IMR-90 (cell line): ENCODE measurements around the gene BCL6.

Experiments used
- BHLHE40 ChIP-seq: fragments of 150-350 bp; IDR thresholded peaks from 2 replicates; pipeline ENCODE4 v1.6.1; 2016; ENCODE audit warnings: mild to moderate bottlenecking, low read depth, low read length
- FOS ChIP-seq: fragments of 150-350 bp; IDR thresholded peaks from 2 replicates; pipeline ENCODE4 v1.6.1; 2016; ENCODE audit warnings: low read depth, low read length
- MAFK ChIP-seq: IDR thresholded peaks from 2 replicates; pipeline ENCODE4 v1.6.1; 2012; ENCODE audit warnings: low read depth, low read length, improper control_type of control experiment
- MXI1 ChIP-seq: IDR thresholded peaks from 2 replicates; pipeline ENCODE4 v1.6.1; 2012; ENCODE audit warnings: low read depth, mild to moderate bottlenecking, low read length, moderate library complexity, borderline replicate concordance
- POLR2A ChIP-seq: IDR thresholded peaks from 2 replicates; pipeline ENCODE4 v1.6.1; 2012; ENCODE audit warnings: mild to moderate bottlenecking, low read depth, low read length
- TF ChIP-seq, protein P1 (sequence below): conservative IDR thresholded peaks from 2 replicates; pipeline ENCODE4 v1.5.1; 2012; ENCODE audit warnings: mild to moderate bottlenecking, low read depth, low read length, improper control_type of control experiment
- TF ChIP-seq, protein P2 (sequence below): fragments of 150-350 bp; IDR thresholded peaks from 2 replicates; pipeline ENCODE4 v1.6.1; 2017; ENCODE audit warnings: mild to moderate bottlenecking, antibody characterized with exemption, low read length, low read depth

DNA sequence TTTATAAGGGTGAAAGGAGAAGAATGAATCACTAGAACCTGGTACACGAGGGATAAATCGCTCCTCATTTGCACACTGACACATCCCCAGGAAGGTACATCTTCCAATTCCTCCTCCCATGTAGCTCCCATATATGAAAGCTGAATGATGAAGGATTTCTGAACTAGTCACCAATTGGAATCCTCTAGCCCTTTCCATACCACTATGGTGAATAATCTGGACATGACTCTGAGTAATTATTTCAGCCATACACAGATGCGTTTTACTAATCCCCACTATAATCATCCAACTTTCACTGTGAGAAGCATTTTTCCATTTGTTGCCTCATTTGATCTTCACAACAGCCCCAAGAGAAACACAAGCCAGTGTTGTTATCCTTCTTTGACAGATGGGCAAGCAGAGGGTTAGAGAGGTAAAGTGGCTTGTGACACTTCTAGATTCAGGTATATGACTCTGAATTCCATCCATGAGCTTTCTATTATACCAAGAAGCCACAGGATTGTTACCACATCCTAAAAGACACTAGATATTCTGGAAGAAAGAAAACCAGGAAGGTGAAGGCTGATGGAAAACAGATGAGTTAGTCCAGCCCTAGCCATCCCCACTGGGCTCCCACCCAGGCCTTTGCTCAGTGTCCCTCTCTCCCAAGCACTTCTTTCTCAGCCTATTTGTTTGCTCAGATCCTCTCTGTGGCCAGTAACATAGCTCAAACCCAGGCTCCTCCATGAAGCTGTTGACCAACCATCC is 22.2 kb upstream of the BCL6 start:
- TF ChIP-seq, protein P1, sequence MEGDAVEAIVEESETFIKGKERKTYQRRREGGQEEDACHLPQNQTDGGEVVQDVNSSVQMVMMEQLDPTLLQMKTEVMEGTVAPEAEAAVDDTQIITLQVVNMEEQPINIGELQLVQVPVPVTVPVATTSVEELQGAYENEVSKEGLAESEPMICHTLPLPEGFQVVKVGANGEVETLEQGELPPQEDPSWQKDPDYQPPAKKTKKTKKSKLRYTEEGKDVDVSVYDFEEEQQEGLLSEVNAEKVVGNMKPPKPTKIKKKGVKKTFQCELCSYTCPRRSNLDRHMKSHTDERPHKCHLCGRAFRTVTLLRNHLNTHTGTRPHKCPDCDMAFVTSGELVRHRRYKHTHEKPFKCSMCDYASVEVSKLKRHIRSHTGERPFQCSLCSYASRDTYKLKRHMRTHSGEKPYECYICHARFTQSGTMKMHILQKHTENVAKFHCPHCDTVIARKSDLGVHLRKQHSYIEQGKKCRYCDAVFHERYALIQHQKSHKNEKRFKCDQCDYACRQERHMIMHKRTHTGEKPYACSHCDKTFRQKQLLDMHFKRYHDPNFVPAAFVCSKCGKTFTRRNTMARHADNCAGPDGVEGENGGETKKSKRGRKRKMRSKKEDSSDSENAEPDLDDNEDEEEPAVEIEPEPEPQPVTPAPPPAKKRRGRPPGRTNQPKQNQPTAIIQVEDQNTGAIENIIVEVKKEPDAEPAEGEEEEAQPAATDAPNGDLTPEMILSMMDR, result no peak
- TF ChIP-seq, protein P2, sequence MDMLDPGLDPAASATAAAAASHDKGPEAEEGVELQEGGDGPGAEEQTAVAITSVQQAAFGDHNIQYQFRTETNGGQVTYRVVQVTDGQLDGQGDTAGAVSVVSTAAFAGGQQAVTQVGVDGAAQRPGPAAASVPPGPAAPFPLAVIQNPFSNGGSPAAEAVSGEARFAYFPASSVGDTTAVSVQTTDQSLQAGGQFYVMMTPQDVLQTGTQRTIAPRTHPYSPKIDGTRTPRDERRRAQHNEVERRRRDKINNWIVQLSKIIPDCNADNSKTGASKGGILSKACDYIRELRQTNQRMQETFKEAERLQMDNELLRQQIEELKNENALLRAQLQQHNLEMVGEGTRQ, result no peak
- peak; percentile 34 for TF ChIP-seq MAFK
- no peak for TF ChIP-seq MXI1
- TF ChIP-seq POLR2A, result no peak
- 0 out of 2 replicates have a peak, but pooled peaks have one; percentile 45 for TF ChIP-seq BHLHE40
- TF ChIP-seq FOS, result peak; percentile 58
